MM.1S (cell line): ENCODE data around the gene PITPNM3.

Experiments
- DNase-seq: peaks from one replicate; pipeline ENCODE4 v3.0.0-alpha.2; 2015
- H2AFZ ChIP-seq: fragments of 300-600 bp; sonication (generic); 2 replicates; pipeline ENCODE4 v1.6.0; 2016; ENCODE audit warnings: antibody characterized with exemption, low read length
- H3F3A ChIP-seq: fragments of 300-600 bp; sonication (generic); 2 replicates; pipeline ENCODE4 v1.6.1; 2016; ENCODE audit warnings: mild to moderate bottlenecking, antibody characterized with exemption, low read length, moderate library complexity, mixed read lengths; ENCODE audit not compliant: insufficient read depth
- H3K27ac ChIP-seq: fragments of 300-600 bp; sonication (generic); 2 replicates; pipeline ENCODE4 v1.5.1; 2016; ENCODE audit warnings: mild to moderate bottlenecking, low read length
- H3K27me3 ChIP-seq: fragments of 300-600 bp; sonication (generic); replicated peaks from 2 replicates; pipeline ENCODE4 v1.6.0; 2016; ENCODE audit warnings: low read length; ENCODE audit not compliant: insufficient read depth
- H3K36me3 ChIP-seq: fragments of 300-600 bp; sonication (generic); replicated peaks from 2 replicates; pipeline ENCODE4 v1.6.1; 2016; ENCODE audit warnings: mild to moderate bottlenecking, low read length, mixed read lengths; ENCODE audit not compliant: insufficient read depth
- H3K4me1 ChIP-seq: fragments of 300-600 bp; sonication (generic); 2 replicates; pipeline ENCODE4 v1.6.1; 2016; ENCODE audit warnings: low read length, mixed read lengths
- H3K4me2 ChIP-seq: fragments of 300-600 bp; sonication (generic); 2 replicates; pipeline ENCODE4 v1.6.0; 2016; ENCODE audit warnings: low read depth, low read length
- H3K4me3 ChIP-seq: fragments of 300-600 bp; sonication (generic); 2 replicates; pipeline ENCODE4 v1.5.1; 2016; ENCODE audit warnings: low read length, mixed read lengths
- H3K79me2 ChIP-seq: fragments of 300-600 bp; sonication (generic); 2 replicates; pipeline ENCODE4 v1.6.1; 2016; ENCODE audit warnings: mixed run types, low read length, mixed read lengths
- H3K9ac ChIP-seq: fragments of 300-600 bp; sonication (generic); 2 replicates; pipeline ENCODE4 v1.6.1; 2016; ENCODE audit warnings: low read length, mixed read lengths
- H3K9me2 ChIP-seq: fragments of 300-600 bp; sonication (generic); replicated peaks from 2 replicates; pipeline ENCODE4 v1.6.1; 2016; ENCODE audit warnings: mild to moderate bottlenecking, low read length, mixed read lengths; ENCODE audit not compliant: insufficient read depth
- H3K9me3 ChIP-seq: fragments of 300-600 bp; sonication (generic); replicated peaks from 2 replicates; pipeline ENCODE4 v1.6.1; 2016; ENCODE audit warnings: mild to moderate bottlenecking, low read length, mixed read lengths; ENCODE audit not compliant: insufficient read depth
- H4K20me1 ChIP-seq: fragments of 300-600 bp; sonication (generic); 2 replicates; pipeline ENCODE4 v1.6.1; 2016; ENCODE audit warnings: mild to moderate bottlenecking, low read length, moderate library complexity, mixed read lengths; ENCODE audit not compliant: insufficient read depth
- CTCF ChIP-seq: fragments of 300-600 bp; sonication (generic); IDR thresholded peaks from 2 replicates; pipeline ENCODE4 v1.5.1; 2016; ENCODE audit warnings: antibody characterized with exemption, low read length, mixed read lengths
- EZH2 ChIP-seq: fragments of 300-600 bp; sonication (generic); optimal IDR thresholded peaks from 2 replicates; pipeline ENCODE3; 2017; ENCODE audit warnings: low read depth, mild to moderate bottlenecking, antibody characterized with exemption, low read length, mixed read lengths
- EZH2phosphoT487 ChIP-seq: fragments of 300-600 bp; sonication (generic); IDR thresholded peaks from 2 replicates; pipeline ENCODE4 v1.6.1; 2018; ENCODE audit warnings: antibody characterized with exemption, low read length

PITPNM3 gene

GRCh38 chr17:6421700-6422604 is 134.4 kb downstream of the PITPNM3 start:
- Histone ChIP-seq H3K9me2 (no peaks in the 10 kb centered on the region), H3K27ac (no peak overlapping the region), H3F3A (peaks cover 2% of the 10 kb centered on the region), H3K79me2 (no peaks in the 10 kb centered on the region), H3K9ac (no peak overlapping the region), H3K4me1 (peaks cover 12% of the 10 kb centered on the region), H2AFZ (no peak overlapping the region), H3K4me3 (no peak overlapping the region), H3K4me2 (no peak overlapping the region), H4K20me1 (no peaks in the 10 kb centered on the region), H3K36me3 (no peaks in the 10 kb centered on the region), H3K9me3 (no peaks in the 10 kb centered on the region), H3K27me3 (peaks cover 26% of the 10 kb centered on the region)
- TF ChIP-seq EZH2 (no peak), CTCF (peak; percentile 84)
- DNase-seq = peak; percentile 75

- Histone ChIP-seq H3K4me2 (0 out of 2 replicates have a peak overlapping the region, but pooled peaks have one; percentile 16), H3K27me3 (peaks cover 18% of the 10 kb centered on the region), H3K27ac (no peak overlapping the region)
Observed at GRCh38 chr17:6420173-6420641, 136.1 kb downstream of the PITPNM3 start.

GRCh38 chr17:6415616-6416015 is 140.7 kb downstream of the PITPNM3 start:
- H3K4me2 ChIP-seq = no peak overlapping the region
- H3K27ac ChIP-seq = no peak overlapping the region
- H3K4me1 ChIP-seq = 0 out of 2 replicates have a peak, but pooled peaks cover 3% of the 10 kb centered on the region
- no peaks in the 10 kb centered on the region for H3K79me2 ChIP-seq
- H4K20me1 ChIP-seq = no peaks in the 10 kb centered on the region
- no peak for TF ChIP-seq EZH2
- no peak for TF ChIP-seq CTCF
- no peak for TF ChIP-seq EZH2phosphoT487
- no peaks in the 10 kb centered on the region for H3F3A ChIP-seq
- H3K4me3 ChIP-seq = no peak overlapping the region
- H3K9me2 ChIP-seq = no peaks in the 10 kb centered on the region
- H3K36me3 ChIP-seq = no peaks in the 10 kb centered on the region
- H3K27me3 ChIP-seq = peaks cover 18% of the 10 kb centered on the region; the same call in 1 of the 2 replicates
- no peak overlapping the region for H2AFZ ChIP-seq
- DNase-seq = no peak
- H3K9ac ChIP-seq = no peak overlapping the region
- no peaks in the 10 kb centered on the region for H3K9me3 ChIP-seq

More at GRCh38 chr17:6420173-6420641, 136.1 kb downstream of the PITPNM3 start:
- Histone ChIP-seq H3K79me2 (no peaks in the 10 kb centered on the region), H3K4me3 (no peak overlapping the region), H3K9ac (no peak overlapping the region), H3K4me1 (0 out of 2 replicates have a peak, but pooled peaks cover 7% of the 10 kb centered on the region), H3F3A (no peaks in the 10 kb centered on the region), H4K20me1 (no peaks in the 10 kb centered on the region), H3K9me3 (no peaks in the 10 kb centered on the region), H3K36me3 (no peaks in the 10 kb centered on the region), H3K9me2 (no peaks in the 10 kb centered on the region), H2AFZ (no peak overlapping the region)
- no peak for TF ChIP-seq EZH2
- TF ChIP-seq EZH2phosphoT487 = no peak
- TF ChIP-seq CTCF = peak; percentile 54
- DNase-seq = peak; percentile 31
